H9 (cell line): Measurements from ENCODE around the gene OGFOD1. TPM values are rescaled to one million over a fixed set of nuclear protein-coding genes. Genes with fewer than 3 reads are reported as not detected.

ENCODE experiments used
- DNase-seq: peaks from one replicate; pipeline ENCODE4 v3.0.0-alpha.2; 2017
- H2AFZ ChIP-seq: one replicate; pipeline ENCODE4 v1.6.1; 2013; ENCODE audit warnings: mild to moderate bottlenecking, low read length, control low read depth, moderate library complexity
- H2AK5ac ChIP-seq: 2 replicates; pipeline ENCODE4 v1.6.1; 2013; ENCODE audit warnings: low read length, control low read depth, mixed read lengths; ENCODE audit not compliant: insufficient read length
- H2BK120ac ChIP-seq: one replicate; pipeline ENCODE4 v1.6.1; 2013; ENCODE audit warnings: low read depth, mild to moderate bottlenecking, low read length, control low read depth, inconsistent platforms; ENCODE audit not compliant: poor library complexity, severe bottlenecking
- H2BK12ac ChIP-seq: 2 replicates; pipeline ENCODE4 v1.6.1; 2013; ENCODE audit warnings: low read length, control low read depth, mixed read lengths, low read depth; ENCODE audit not compliant: insufficient read length
- H2BK15ac ChIP-seq: 2 replicates; pipeline ENCODE4 v1.6.1; 2013; ENCODE audit warnings: low read depth, low read length, control low read depth
- H2BK20ac ChIP-seq: one replicate; pipeline ENCODE4 v1.6.1; 2013; ENCODE audit warnings: low read depth, mild to moderate bottlenecking, low read length, control low read depth, inconsistent platforms; ENCODE audit not compliant: poor library complexity, severe bottlenecking
- H2BK5ac ChIP-seq: 2 replicates; pipeline ENCODE4 v1.6.1; 2013; ENCODE audit warnings: low read length, control low read depth, mixed read lengths; ENCODE audit not compliant: insufficient read length
- H3K14ac ChIP-seq: 2 replicates; pipeline ENCODE4 v1.6.1; 2013; ENCODE audit warnings: low read length, control low read depth; ENCODE audit not compliant: insufficient read depth
- H3K18ac ChIP-seq: 2 replicates; pipeline ENCODE4 v1.6.1; 2013; ENCODE audit warnings: low read depth, mild to moderate bottlenecking, mixed read lengths, low read length, control low read depth; ENCODE audit not compliant: insufficient read length
- H3K23ac ChIP-seq: 2 replicates; pipeline ENCODE4 v1.6.1; 2013; ENCODE audit warnings: low read length, control low read depth, mixed read lengths, low read depth; ENCODE audit not compliant: insufficient read length
- H3K23me2 ChIP-seq: 2 replicates; pipeline ENCODE4 v1.6.1; 2013; ENCODE audit warnings: low read depth, mild to moderate bottlenecking, mixed read lengths, low read length, control low read depth; ENCODE audit not compliant: insufficient read length, poor library complexity, severe bottlenecking
- H3K27ac ChIP-seq: 2 replicates; pipeline ENCODE4 v1.5.1; 2013; ENCODE audit warnings: low read length, control low read depth, mixed read lengths, low read depth; ENCODE audit not compliant: insufficient read length
- H3K27me3 ChIP-seq: 2 replicates; pipeline ENCODE4 v1.6.1; 2013; ENCODE audit warnings: low read length, control low read depth, inconsistent platforms; ENCODE audit not compliant: insufficient read depth
- H3K4ac ChIP-seq: 2 replicates; pipeline ENCODE4 v1.6.1; 2013; ENCODE audit warnings: low read depth, mild to moderate bottlenecking, control low read depth, inconsistent platforms, low read length, moderate library complexity
- H3K4me1 ChIP-seq: 2 replicates; pipeline ENCODE4 v1.6.1; 2013; ENCODE audit warnings: low read length, control low read depth, inconsistent platforms; ENCODE audit not compliant: insufficient read depth
- H3K4me2 ChIP-seq: 2 replicates; pipeline ENCODE4 v1.6.1; 2013; ENCODE audit warnings: low read length, control low read depth, mixed read lengths; ENCODE audit not compliant: insufficient read length, insufficient read depth
- H3K56ac ChIP-seq: 2 replicates; pipeline ENCODE4 v1.6.1; 2013; ENCODE audit warnings: low read depth, mild to moderate bottlenecking, mixed read lengths, low read length, control low read depth; ENCODE audit not compliant: insufficient read length
- H3K79me1 ChIP-seq: 2 replicates; pipeline ENCODE4 v1.6.1; 2013; ENCODE audit warnings: low read depth, mild to moderate bottlenecking, moderate library complexity, low read length, control low read depth, inconsistent platforms; ENCODE audit not compliant: insufficient read depth, poor library complexity, severe bottlenecking
- H3K79me2 ChIP-seq: 2 replicates; pipeline ENCODE4 v1.6.1; 2013; ENCODE audit warnings: low read length, control low read depth, inconsistent platforms; ENCODE audit not compliant: insufficient read depth
- H3K9ac ChIP-seq: 2 replicates; pipeline ENCODE4 v1.6.1; 2013; ENCODE audit warnings: low read length, control low read depth, mixed read lengths; ENCODE audit not compliant: insufficient read length; ENCODE audit errors: extremely low read depth
- H3K9me3 ChIP-seq: one replicate; pipeline ENCODE4 v1.6.1; 2013; ENCODE audit warnings: low read depth, low read length, inconsistent platforms; ENCODE audit not compliant: control insufficient read depth
- H3T11ph ChIP-seq: one replicate; pipeline ENCODE4 v1.6.1; 2013; ENCODE audit warnings: mild to moderate bottlenecking, low read length, control low read depth, inconsistent platforms
- H4K20me1 ChIP-seq: one replicate; pipeline ENCODE4 v1.6.1; 2013; ENCODE audit not compliant: control insufficient read depth, insufficient read length, insufficient read depth
- H4K5ac ChIP-seq: 2 replicates; pipeline ENCODE4 v1.6.1; 2013; ENCODE audit warnings: low read depth, mild to moderate bottlenecking, mixed read lengths, low read length, control low read depth; ENCODE audit not compliant: insufficient read length
- H4K8ac ChIP-seq: replicated peaks from 2 replicates; pipeline ENCODE4 v1.6.1; 2013; ENCODE audit warnings: low read length, control low read depth, mixed read lengths, low read depth; ENCODE audit not compliant: insufficient read length
- H4K91ac ChIP-seq: 2 replicates; pipeline ENCODE4 v1.6.1; 2013; ENCODE audit warnings: low read depth, mild to moderate bottlenecking, moderate library complexity, mixed read lengths, low read length, control low read depth; ENCODE audit not compliant: insufficient read length
- H3K27ac Mint-ChIP-seq, 3 experiments: 2 replicates in 2 of 3; 3 replicates in 1 of 3; pipeline ENCODE4 v1.8.0; 2020 to 2021; ENCODE audit warnings: mixed read lengths in 3 of 3, mild to moderate bottlenecking in 1 of 3, moderate library complexity in 1 of 3
- H3K27me3 Mint-ChIP-seq: 2 replicates; pipeline ENCODE4 v1.8.0; 2021; ENCODE audit warnings: low read depth, mild to moderate bottlenecking, moderate library complexity, mixed read lengths
- H3K36me3 Mint-ChIP-seq, 3 experiments: 2 replicates in 2 of 3; 3 replicates in 1 of 3; pipeline ENCODE4 v1.8.0; 2020 to 2021; ENCODE audit warnings: low read depth in 3 of 3, mixed read lengths in 3 of 3; ENCODE audit not compliant: insufficient read depth in 1 of 3
- H3K4me1 Mint-ChIP-seq, 2 experiments: 2 replicates each; pipeline ENCODE4 v1.8.0; 2020; ENCODE audit warnings: mixed read lengths in 2 of 2
- H3K4me3 Mint-ChIP-seq, 2 experiments: 2 replicates in 1 of 2; 3 replicates in 1 of 2; pipeline ENCODE4 v1.8.0; 2020 to 2021; ENCODE audit warnings: mild to moderate bottlenecking in 2 of 2, mixed read lengths in 2 of 2, moderate library complexity in 1 of 2
- H3K9me3 Mint-ChIP-seq, 2 experiments: 2 replicates in 1 of 2; 3 replicates in 1 of 2; pipeline ENCODE4 v1.8.0; 2020; ENCODE audit warnings: mild to moderate bottlenecking in 2 of 2, mixed read lengths in 2 of 2, moderate library complexity in 1 of 2
- CTCF ChIP-seq: fragments of 200-600 bp; sonication (generic); conservative IDR thresholded peaks from 3 replicates; pipeline ENCODE4 v1.8.0; 2021; ENCODE audit warnings: antibody characterized with exemption, mild to moderate bottlenecking
- WGBS: extraction: QIAGEN DNeasy Blood & Tissue Kit; methylation state at CpG from one replicate; pipeline ENCODE4 v1.1.7; 2013; ENCODE audit warnings: missing lambda C conversion rate, low lambda C conversion rate, mixed read lengths; ENCODE audit not compliant: insufficient read length; ENCODE audit errors: extremely low coverage; 5-methylcytosine and 5-hydroxymethylcytosine counted together
- total RNA-seq: library from RNA; stranded (reverse); gene quantifications from 2 replicates; pipeline ENCODE4 v1.2.1, GENCODE V29; 2021

The OGFOD1 gene
- total RNA-seq, 1 experiment from 2014 or later = 66.5 TPM

GRCh38 chr16:56438038-56438437 is 13.3 kb upstream of the OGFOD1 start:
- H3K4me1 ChIP-seq = no peaks in the 10 kb centered on the region
- H2BK20ac ChIP-seq = no peak overlapping the region
- H3K4ac ChIP-seq = no peak overlapping the region
- H2AK5ac ChIP-seq = no peak overlapping the region
- Mint-ChIP-seq H3K36me3 (peaks cover 23 to 74% (median 74%) of the 10 kb centered on the region in 3 experiments), H3K27ac (no peak overlapping the region), H3K4me1 (no peaks in the 10 kb centered on the region), H3K27me3 (no peaks in the 10 kb centered on the region), H3K4me3 (no peak overlapping the region), H3K9me3 (no peaks in the 10 kb centered on the region)
- no peak overlapping the region for H4K8ac ChIP-seq
- H4K91ac ChIP-seq = no peak overlapping the region
- no peak overlapping the region for H3K4me2 ChIP-seq
- H3K27me3 ChIP-seq = no peaks in the 10 kb centered on the region
- H3K18ac ChIP-seq = no peak overlapping the region
- H3K9me3 ChIP-seq = no peaks in the 10 kb centered on the region
- WGBS = no CpG with 5 or more reads among the region's 1 CpG
- no peak overlapping the region for H3K9ac ChIP-seq
- no peaks in the 10 kb centered on the region for H3K79me2 ChIP-seq
- H3K14ac ChIP-seq = no peak overlapping the region
- H2AFZ ChIP-seq = no peak overlapping the region
- no peaks in the 10 kb centered on the region for H3K23me2 ChIP-seq
- no peak overlapping the region for H2BK15ac ChIP-seq
- no peak overlapping the region for H4K5ac ChIP-seq
- H3K79me1 ChIP-seq = no peaks in the 10 kb centered on the region
- H2BK120ac ChIP-seq = no peak overlapping the region
- H3K23ac ChIP-seq = no peak overlapping the region
- H2BK5ac ChIP-seq = no peak overlapping the region
- no peak for TF ChIP-seq CTCF
- DNase-seq = no peak
- H3K27ac ChIP-seq = no peak overlapping the region
- no peaks in the 10 kb centered on the region for H4K20me1 ChIP-seq
- no peak overlapping the region for H3T11ph ChIP-seq
- H2BK12ac ChIP-seq = no peak overlapping the region
- no peak overlapping the region for H3K56ac ChIP-seq
